WTC11 (cell line): ENCODE measurements around the gene CPXM1.

Experiments used
- TEAD4 ChIP-seq: sonication (generic); formaldehyde crosslinking; IDR thresholded peaks from 2 replicates; pipeline ENCODE4 v1.8.0; 2022; ENCODE audit warnings: mild to moderate bottlenecking, missing genetic modification reagents
- TF ChIP-seq, protein P1 (sequence below): fragments of 200-600 bp; IDR thresholded peaks from 2 replicates; pipeline ENCODE4 v1.8.0; 2022; ENCODE audit warnings: antibody characterized with exemption

DNA sequence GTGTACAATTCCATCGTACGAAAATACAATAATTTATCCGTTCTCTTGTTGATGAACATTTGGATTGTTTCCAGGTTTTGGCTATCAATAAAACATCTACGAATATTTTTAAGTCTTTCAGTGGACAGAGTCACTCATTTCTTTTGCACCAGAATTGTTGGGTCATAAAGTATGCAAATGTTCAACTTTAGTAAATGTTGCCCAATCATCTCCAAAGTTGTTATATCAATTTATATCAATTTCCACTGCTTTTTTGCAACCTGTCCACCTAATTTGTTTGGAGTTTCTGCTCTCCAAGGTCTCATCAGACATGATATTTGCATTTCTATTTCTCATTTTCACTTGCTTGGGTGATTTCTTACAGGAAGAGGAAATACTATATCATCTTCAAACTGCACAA is 26.2 kb upstream of the CPXM1 start:
- TF ChIP-seq, protein P1, sequence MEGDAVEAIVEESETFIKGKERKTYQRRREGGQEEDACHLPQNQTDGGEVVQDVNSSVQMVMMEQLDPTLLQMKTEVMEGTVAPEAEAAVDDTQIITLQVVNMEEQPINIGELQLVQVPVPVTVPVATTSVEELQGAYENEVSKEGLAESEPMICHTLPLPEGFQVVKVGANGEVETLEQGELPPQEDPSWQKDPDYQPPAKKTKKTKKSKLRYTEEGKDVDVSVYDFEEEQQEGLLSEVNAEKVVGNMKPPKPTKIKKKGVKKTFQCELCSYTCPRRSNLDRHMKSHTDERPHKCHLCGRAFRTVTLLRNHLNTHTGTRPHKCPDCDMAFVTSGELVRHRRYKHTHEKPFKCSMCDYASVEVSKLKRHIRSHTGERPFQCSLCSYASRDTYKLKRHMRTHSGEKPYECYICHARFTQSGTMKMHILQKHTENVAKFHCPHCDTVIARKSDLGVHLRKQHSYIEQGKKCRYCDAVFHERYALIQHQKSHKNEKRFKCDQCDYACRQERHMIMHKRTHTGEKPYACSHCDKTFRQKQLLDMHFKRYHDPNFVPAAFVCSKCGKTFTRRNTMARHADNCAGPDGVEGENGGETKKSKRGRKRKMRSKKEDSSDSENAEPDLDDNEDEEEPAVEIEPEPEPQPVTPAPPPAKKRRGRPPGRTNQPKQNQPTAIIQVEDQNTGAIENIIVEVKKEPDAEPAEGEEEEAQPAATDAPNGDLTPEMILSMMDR: no peak
- no peak for TF ChIP-seq TEAD4 (CRISPR knock-in tag)
